HG03196 (cell line): ENCODE results near the gene CYP24A1.
"Not testable (repeated sequence)": the region's sequence is repeated elsewhere in the genome, so short reads cannot be mapped to it uniquely, and the experiment has no call there.

Experiments used
- ATAC-seq: cut with Tn5 transposase; IDR thresholded peaks from one replicate; pipeline ENCODE4 v1.9.1; 2021; ENCODE audit not compliant: unreplicated experiment

The CYP24A1 gene

GRCh38 chr20:54137115-54137514 is 36.7 kb downstream of the CYP24A1 start:
- no peak for ATAC-seq

GRCh38 chr20:54134445-54135220 is 39.2 kb downstream of the CYP24A1 start:
- ATAC-seq, result no peak

- ATAC-seq, result peak; percentile 59
Observed at GRCh38 chr20:54133434-54134427, 40.1 kb downstream of the CYP24A1 start.

GRCh38 chr20:54132612-54133433 is 41.0 kb downstream of the CYP24A1 start:
- ATAC-seq, result no peak

- no peak for ATAC-seq
Observed at GRCh38 chr20:54131675-54132611, 41.8 kb downstream of the CYP24A1 start.

GRCh38 chr20:54131125-54131524 is 42.7 kb downstream of the CYP24A1 start:
- not testable (repeated sequence) for ATAC-seq

GRCh38 chr20:54129350-54129749 is 44.4 kb downstream of the CYP24A1 start:
- no peak for ATAC-seq

GRCh38 chr20:54127855-54128574 is 45.8 kb downstream of the CYP24A1 start:
- ATAC-seq, result no peak

GRCh38 chr20:54126806-54127655 is 46.8 kb downstream of the CYP24A1 start:
- no peak for ATAC-seq

- not testable (repeated sequence) for ATAC-seq
Observed at GRCh38 chr20:54126328-54126727, 47.5 kb downstream of the CYP24A1 start.

- no peak for ATAC-seq
Observed at GRCh38 chr20:54123587-54124180, 50.1 kb downstream of the CYP24A1 start.

GRCh38 chr20:54122681-54123586 is 50.9 kb downstream of the CYP24A1 start:
- ATAC-seq, result no peak

- ATAC-seq, result peak; percentile 44
Observed at GRCh38 chr20:54122189-54122588, 51.6 kb downstream of the CYP24A1 start.

GRCh38 chr20:54119744-54120143 is 54.0 kb downstream of the CYP24A1 start:
- no peak for ATAC-seq

- ATAC-seq, result no peak
Observed at GRCh38 chr20:54118220-54119001, 55.4 kb downstream of the CYP24A1 start.
